Stimulated activated CD4-positive, alpha-beta T cell treated with anti-CD3 and anti-CD28 coated beads, Interleukin-1b, Interleukin-23, amount 100 ng/mL, for 4 hours (primary cell): ENCODE results near the gene GPC3.
"Not testable (repeated sequence)": the region's sequence is repeated elsewhere in the genome, so short reads cannot be mapped to it uniquely, and the experiment has no call there.

Experiments
- DNase-seq, 2 donors: peaks; one replicate each; pipeline ENCODE4 v3.0.0-alpha.2; 2020; ENCODE audit warnings: low read depth in 2 of 2

GPC3 gene

GRCh38 chrX:133561251-133561650 is 424.1 kb downstream of the GPC3 start:
- DNase-seq = no peak

GRCh38 chrX:133559909-133560308 is 425.5 kb downstream of the GPC3 start:
- DNase-seq = no peak

- no peak for DNase-seq
Measured at GRCh38 chrX:133555782-133556458, 429.5 kb downstream of the GPC3 start.

GRCh38 chrX:133550665-133551485 is 434.5 kb downstream of the GPC3 start:
- DNase-seq = no peak

GRCh38 chrX:133549295-133549933 is 436.0 kb downstream of the GPC3 start:
- no peak for DNase-seq

- DNase-seq = no peak
Measured at GRCh38 chrX:133546441-133546840, 439.0 kb downstream of the GPC3 start.

- DNase-seq = no peak
Measured at GRCh38 chrX:133544778-133545177, 440.6 kb downstream of the GPC3 start.

- no peak for DNase-seq
Measured at GRCh38 chrX:133544115-133544514, 441.3 kb downstream of the GPC3 start.

GRCh38 chrX:133543654-133544053 is 441.7 kb downstream of the GPC3 start:
- DNase-seq = no peak

- DNase-seq = no peak
Measured at GRCh38 chrX:133542476-133542875, 442.9 kb downstream of the GPC3 start.

- DNase-seq = no peak
Measured at GRCh38 chrX:133541021-133541420, 444.4 kb downstream of the GPC3 start.

- DNase-seq = no peak
Measured at GRCh38 chrX:133538148-133538547, 447.2 kb downstream of the GPC3 start.

- no peak for DNase-seq
Measured at GRCh38 chrX:133537142-133537541, 448.3 kb downstream of the GPC3 start.

- DNase-seq = no peak
Measured at GRCh38 chrX:133535066-133535465, 450.3 kb downstream of the GPC3 start.

- no peak for DNase-seq
Measured at GRCh38 chrX:133534172-133534571, 451.2 kb downstream of the GPC3 start.

- DNase-seq = no peak
Measured at GRCh38 chrX:133533249-133533648, 452.1 kb downstream of the GPC3 start.

GRCh38 chrX:133530960-133531359 is 454.4 kb downstream of the GPC3 start:
- no peak for DNase-seq

- no peak for DNase-seq
Measured at GRCh38 chrX:133529578-133529977, 455.8 kb downstream of the GPC3 start.

- DNase-seq = no peak
Measured at GRCh38 chrX:133527825-133528224, 457.6 kb downstream of the GPC3 start.

- no peak for DNase-seq
Measured at GRCh38 chrX:133527415-133527814, 458.0 kb downstream of the GPC3 start.

GRCh38 chrX:133526773-133527172 is 458.6 kb downstream of the GPC3 start:
- DNase-seq = not testable (repeated sequence)

GRCh38 chrX:133523526-133523925 is 461.9 kb downstream of the GPC3 start:
- no peak for DNase-seq

GRCh38 chrX:133523081-133523487 is 462.3 kb downstream of the GPC3 start:
- no peak for DNase-seq
